ENCODE data around the gene NETO2.
"Not testable (repeated sequence)": the region's sequence is repeated elsewhere in the genome, so short reads cannot be mapped to it uniquely, and the experiment has no call there.

DNA sequence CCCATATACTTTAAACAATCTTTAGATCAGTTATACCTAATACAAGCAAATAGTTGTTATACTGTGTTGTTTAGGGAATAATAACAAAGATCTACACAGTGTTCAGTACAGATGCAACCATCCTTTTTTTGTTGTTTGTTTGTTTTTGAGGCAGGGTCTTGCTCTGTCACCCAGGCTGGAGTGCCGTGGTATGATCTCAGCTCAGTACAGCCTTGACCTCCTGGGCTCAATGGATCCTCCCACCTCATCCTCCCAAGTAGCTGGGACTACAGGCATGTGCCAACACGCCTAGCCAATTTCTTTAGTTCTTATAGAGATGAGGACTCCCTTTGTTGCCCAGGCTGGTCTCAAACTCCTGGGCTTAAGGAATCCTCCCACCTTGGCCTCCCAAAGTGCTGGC is 84.6 kb downstream of the NETO2 start:
- not testable (repeated sequence) for TF ChIP-seq EZH2 (IDR thresholded peaks at IDR 0.05; ENCODE audit: borderline replicate concordance, low read depth, low read length, severe bottlenecking); POLR2A (IDR thresholded peaks at IDR 0.05; ENCODE audit: low read depth, low read length); POLR2AphosphoS5 (IDR thresholded peaks at IDR 0.05; ENCODE audit: insufficient read depth, low read depth, low read length); JUN (IDR thresholded peaks at IDR 0.05; ENCODE audit: borderline replicate concordance, insufficient read depth, insufficient read length, low read depth); GATA2 (IDR thresholded peaks at IDR 0.05; ENCODE audit: insufficient read depth, insufficient read length, low read depth, low read length); MYC (IDR thresholded peaks at IDR 0.05; ENCODE audit: low read depth, low read length); FOS (IDR thresholded peaks at IDR 0.05; ENCODE audit: borderline replicate concordance, insufficient read depth, low read length)
- TF ChIP-seq, protein P1, sequence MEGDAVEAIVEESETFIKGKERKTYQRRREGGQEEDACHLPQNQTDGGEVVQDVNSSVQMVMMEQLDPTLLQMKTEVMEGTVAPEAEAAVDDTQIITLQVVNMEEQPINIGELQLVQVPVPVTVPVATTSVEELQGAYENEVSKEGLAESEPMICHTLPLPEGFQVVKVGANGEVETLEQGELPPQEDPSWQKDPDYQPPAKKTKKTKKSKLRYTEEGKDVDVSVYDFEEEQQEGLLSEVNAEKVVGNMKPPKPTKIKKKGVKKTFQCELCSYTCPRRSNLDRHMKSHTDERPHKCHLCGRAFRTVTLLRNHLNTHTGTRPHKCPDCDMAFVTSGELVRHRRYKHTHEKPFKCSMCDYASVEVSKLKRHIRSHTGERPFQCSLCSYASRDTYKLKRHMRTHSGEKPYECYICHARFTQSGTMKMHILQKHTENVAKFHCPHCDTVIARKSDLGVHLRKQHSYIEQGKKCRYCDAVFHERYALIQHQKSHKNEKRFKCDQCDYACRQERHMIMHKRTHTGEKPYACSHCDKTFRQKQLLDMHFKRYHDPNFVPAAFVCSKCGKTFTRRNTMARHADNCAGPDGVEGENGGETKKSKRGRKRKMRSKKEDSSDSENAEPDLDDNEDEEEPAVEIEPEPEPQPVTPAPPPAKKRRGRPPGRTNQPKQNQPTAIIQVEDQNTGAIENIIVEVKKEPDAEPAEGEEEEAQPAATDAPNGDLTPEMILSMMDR (IDR thresholded peaks at IDR 0.05; ENCODE audit: extremely low read depth in 1 of 2, insufficient read depth in 1 of 2, low read depth in 1 of 2, low read length in 2 of 2) = not testable (repeated sequence)
- TF ChIP-seq, protein P2, sequence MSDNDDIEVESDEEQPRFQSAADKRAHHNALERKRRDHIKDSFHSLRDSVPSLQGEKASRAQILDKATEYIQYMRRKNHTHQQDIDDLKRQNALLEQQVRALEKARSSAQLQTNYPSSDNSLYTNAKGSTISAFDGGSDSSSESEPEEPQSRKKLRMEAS (IDR thresholded peaks at IDR 0.05; ENCODE audit: insufficient read depth, insufficient read length) = not testable (repeated sequence)

All from endothelial cell of umbilical vein (primary cell).